A549 (cell line): ENCODE measurements around the gene ENTHD1. TPM values are rescaled to one million over a fixed set of nuclear protein-coding genes. Genes with fewer than 3 reads are reported as not detected.

Experiments used
- ATAC-seq, 2 experiments: fragments of 200-7000 bp in 1 of 2; fragments of >200 bp in 1 of 2; cut with Nextera tagmentation in 1 of 2; cut with Tn5 transposase in 1 of 2; 3 replicates each; pipeline versions ENCODE4 v1.8.0 to v1.9.1; 2018 to 2020; ENCODE audit warnings: mild to moderate bottlenecking in 1 of 2, moderate library complexity in 1 of 2
- CTCF ChIA-PET: fragments of 300-600 bp; sonication (Branson Sonifier 250); formaldehyde crosslinking; extraction: SDS; loops from one replicate; lab custom pipeline; 2021; ENCODE audit warnings: antibody characterized with exemption, inconsistent platforms; lab: Yijun Ruan, JAX
- POLR2A ChIA-PET: fragments of 350-600 bp; formaldehyde crosslinking; extraction: SDS; loops from one replicate; lab custom pipeline; 2021; ENCODE audit warnings: antibody characterized with exemption, inconsistent platforms; lab: Yijun Ruan, JAX
- DNase-seq, 2 experiments: peaks; one replicate each; pipeline versions ENCODE4 v3.0.0 to v3.0.0-alpha.2; 2011 to 2016; ENCODE audit warnings: low read depth in 1 of 2, low spot score in 1 of 2
- FAIRE-seq: peaks from 2 replicates; lab custom pipeline; 2011; peaks lifted over from hg19 to GRCh38; lab: Jason Lieb, UNC
- H3K27ac ChIP-seq, 2 experiments: fragments of >200 bp; sonication (Bioruptor Twin); formaldehyde crosslinking; 3 replicates each; pipeline ENCODE4 v1.5.1; 2016 to 2017
- H3K4me1 ChIP-seq: fragments of >200 bp; sonication (Bioruptor Twin); formaldehyde crosslinking; 3 replicates; pipeline ENCODE4 v1.6.1; 2016
- H3K4me2 ChIP-seq: fragments of >200 bp; sonication (Bioruptor Twin); formaldehyde crosslinking; 3 replicates; pipeline ENCODE4 v1.6.1; 2016
- H3K4me3 ChIP-seq: fragments of >200 bp; sonication (Bioruptor Twin); formaldehyde crosslinking; 3 replicates; pipeline ENCODE4 v1.5.1; 2016
- H3K9me3 ChIP-seq: fragments of >200 bp; sonication (Bioruptor Twin); formaldehyde crosslinking; 3 replicates; pipeline ENCODE4 v1.6.1; 2016
- BHLHE40 ChIP-seq: IDR thresholded peaks from 2 replicates; pipeline ENCODE4 v1.6.1; 2012; ENCODE audit warnings: low read depth, low read length, inconsistent platforms
- E2F6 ChIP-seq: IDR thresholded peaks from 2 replicates; pipeline ENCODE4 v1.6.1; 2012; ENCODE audit warnings: low read depth, borderline replicate concordance
- FOXS1 ChIP-seq: fragments of 250-450 bp; sonication (Bioruptor Pico); IDR thresholded peaks from 2 replicates; pipeline ENCODE4 v1.5.0; 2020; ENCODE audit warnings: mild to moderate bottlenecking, moderate library complexity
- GATA3 ChIP-seq: IDR thresholded peaks from 2 replicates; pipeline ENCODE4 v1.6.1; 2012; ENCODE audit warnings: borderline replicate concordance
- HOXA7 ChIP-seq: fragments of 250-450 bp; sonication (Bioruptor Pico); IDR thresholded peaks from 2 replicates; pipeline ENCODE4 v1.5.0; 2020; ENCODE audit warnings: mild to moderate bottlenecking, moderate library complexity
- MAFK ChIP-seq: fragments of 450-650 bp; IDR thresholded peaks from 2 replicates; pipeline ENCODE4 v1.6.1; 2014; ENCODE audit not compliant: partially characterized antibody
- MAX ChIP-seq: IDR thresholded peaks from 2 replicates; pipeline ENCODE4 v1.6.1; 2012
- MAZ ChIP-seq: fragments of 150-350 bp; IDR thresholded peaks from 2 replicates; pipeline ENCODE4 v1.6.1; 2014; ENCODE audit warnings: antibody characterized with exemption, low read depth, low read length, borderline replicate concordance
- PBX3 ChIP-seq: IDR thresholded peaks from 2 replicates; pipeline ENCODE4 v1.6.1; 2012
- POLR2AphosphoS2 ChIP-seq: conservative IDR thresholded peaks from 2 replicates; pipeline ENCODE4 v1.6.1; 2012; ENCODE audit warnings: low read length, improper control_type of control experiment, inconsistent platforms
- RARB ChIP-seq: fragments of 250-450 bp; sonication (Bioruptor Pico); IDR thresholded peaks from 2 replicates; pipeline ENCODE4 v1.8.0; 2021; ENCODE audit warnings: mild to moderate bottlenecking, moderate library complexity
- RFX5 ChIP-seq: fragments of 450-650 bp; IDR thresholded peaks from 2 replicates; pipeline ENCODE4 v1.7.1; 2014; ENCODE audit warnings: antibody characterized with exemption, mild to moderate bottlenecking, moderate library complexity
- SMC3 ChIP-seq: fragments of >200 bp; sonication (Bioruptor Twin); formaldehyde crosslinking; IDR thresholded peaks from 3 replicates; pipeline ENCODE4 v1.6.1; 2018; ENCODE audit warnings: inconsistent platforms
- ZC3H11A ChIP-seq: fragments of 450-650 bp; IDR thresholded peaks from 2 replicates; pipeline ENCODE4 v1.6.1; 2014; ENCODE audit warnings: antibody characterized with exemption, mild to moderate bottlenecking
- WGBS: methylation state at CpG from one replicate; pipeline ENCODE4 v1.1.6; 2017; ENCODE audit errors: missing lambda C conversion rate; 5-methylcytosine and 5-hydroxymethylcytosine counted together
- polyA plus RNA-seq, 4 experiments: library from polyadenylated mRNA; depleted of rRNA in 3 of 4; stranded (reverse); fragments of >200 nt; fragmentation: RNase III in 1 of 4; extraction: RNeasy Plus Mini Kit Qiagen cat#74134 plus additional on column Dnase treatment in 1 of 4; gene quantifications; 2 replicates in 3 of 4; 3 replicates in 1 of 4; pipeline ENCODE4 v1.2.3, GENCODE V29; 2011 to 2017
- TF ChIP-seq, protein P1 (sequence below): fragments of >200 bp; sonication (Bioruptor Twin); formaldehyde crosslinking; IDR thresholded peaks from 3 replicates; pipeline ENCODE4 v1.6.1; 2016
- TF ChIP-seq, protein P2 (sequence below): fragments of 150-350 bp; IDR thresholded peaks from 2 replicates; pipeline ENCODE4 v1.6.1; 2014; ENCODE audit warnings: low read depth, mild to moderate bottlenecking, low read length

Gene ENTHD1
- polyA plus RNA-seq, 2 of the 4 experiments (the other 2 are of a cell fraction), result not detected

DNA sequence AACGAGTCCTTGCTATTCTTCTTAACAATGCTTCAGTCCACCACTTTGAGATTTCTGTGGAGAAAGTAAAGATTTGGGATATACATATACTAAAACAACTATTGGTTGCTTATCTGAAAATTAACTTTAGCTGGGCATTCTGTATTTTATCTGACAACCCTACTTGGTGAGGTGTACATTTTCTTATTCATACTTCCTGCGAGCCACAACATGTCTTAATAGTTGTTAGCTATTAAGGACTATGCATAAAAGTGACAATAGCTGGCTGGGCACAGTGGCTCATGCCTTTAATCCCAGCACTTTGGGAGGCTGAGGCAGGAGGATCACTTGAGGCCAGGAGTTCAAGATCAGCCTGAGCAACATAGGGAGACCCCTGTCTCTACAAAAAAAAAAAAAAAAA is 38.6 kb upstream of the ENTHD1 start:
- TF ChIP-seq RFX5 (no peak), MAX (no peak), ZC3H11A (no peak), HOXA7 (CRISPR knock-in tag) (no peak)
- ATAC-seq, result no peak
- Histone ChIP-seq H3K4me1 (no peaks in the 10 kb centered on the region), H3K4me2 (no peak overlapping the region), H3K4me3 (no peak overlapping the region), H3K9me3 (no peaks in the 10 kb centered on the region), H3K27ac (no peak overlapping the region)
- FAIRE-seq, result no peak
- DNase-seq, result no peak
- 1% methylated on average over 2 of the region's 2 CpGs for WGBS
- ChIA-PET POLR2A (no interaction called here), CTCF (interaction anchor here (0.6 to 1.1 kb wide), 3 partner anchors 73 to 984 kb away, joined by 3 to 5 read pairs (median 4); no protein-coding TSS in a partner anchor)

DNA sequence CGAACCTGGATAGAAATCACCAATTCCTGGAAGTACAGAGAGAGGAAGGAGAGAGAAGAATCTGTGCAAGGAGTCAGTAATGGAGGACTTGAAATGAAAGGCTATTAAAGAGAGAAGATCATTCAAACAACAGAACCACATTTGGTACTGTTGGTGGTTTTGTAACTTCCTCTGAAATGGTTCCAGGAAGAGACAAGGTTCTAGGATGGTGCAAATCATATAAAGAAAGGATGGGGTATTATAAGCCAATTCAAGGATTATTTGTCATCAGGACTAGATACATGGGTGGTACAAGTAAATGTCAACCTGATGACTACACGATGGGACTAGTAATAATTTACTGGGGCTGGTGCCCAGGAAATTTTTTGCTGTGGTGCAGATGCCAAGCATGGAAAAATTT is 37.7 kb upstream of the ENTHD1 start:
- Histone ChIP-seq H3K4me2 (no peak overlapping the region), H3K4me1 (no peaks in the 10 kb centered on the region), H3K4me3 (no peak overlapping the region), H3K9me3 (no peaks in the 10 kb centered on the region), H3K27ac (no peak overlapping the region)
- ChIA-PET CTCF (no interaction called here), POLR2A (no interaction called here)
- DNase-seq (no peak), FAIRE-seq (no peak), ATAC-seq (no peak)
- TF ChIP-seq, protein P1, sequence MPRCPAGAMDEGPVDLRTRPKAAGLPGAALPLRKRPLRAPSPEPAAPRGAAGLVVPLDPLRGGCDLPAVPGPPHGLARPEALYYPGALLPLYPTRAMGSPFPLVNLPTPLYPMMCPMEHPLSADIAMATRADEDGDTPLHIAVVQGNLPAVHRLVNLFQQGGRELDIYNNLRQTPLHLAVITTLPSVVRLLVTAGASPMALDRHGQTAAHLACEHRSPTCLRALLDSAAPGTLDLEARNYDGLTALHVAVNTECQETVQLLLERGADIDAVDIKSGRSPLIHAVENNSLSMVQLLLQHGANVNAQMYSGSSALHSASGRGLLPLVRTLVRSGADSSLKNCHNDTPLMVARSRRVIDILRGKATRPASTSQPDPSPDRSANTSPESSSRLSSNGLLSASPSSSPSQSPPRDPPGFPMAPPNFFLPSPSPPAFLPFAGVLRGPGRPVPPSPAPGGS, result no peak
- TF ChIP-seq MAFK, result no peak
- 0% methylated on average over 2 of the region's 2 CpGs for WGBS

- Histone ChIP-seq H3K9me3 (no peaks in the 10 kb centered on the region), H3K4me3 (no peak overlapping the region), H3K4me2 (no peak overlapping the region), H3K4me1 (no peaks in the 10 kb centered on the region), H3K27ac (no peak overlapping the region)
- WGBS, result 37% methylated on average over 4 of the region's 4 CpGs
- FAIRE-seq (no peak), ATAC-seq (no peak), DNase-seq (no peak)
- CTCF ChIA-PET, result interaction anchor here (1.1 kb wide), 1 partner anchor 96 kb away, joined by 3 read pairs; no protein-coding TSS in a partner anchor
- no peak for TF ChIP-seq RFX5
- TF ChIP-seq, protein P2, sequence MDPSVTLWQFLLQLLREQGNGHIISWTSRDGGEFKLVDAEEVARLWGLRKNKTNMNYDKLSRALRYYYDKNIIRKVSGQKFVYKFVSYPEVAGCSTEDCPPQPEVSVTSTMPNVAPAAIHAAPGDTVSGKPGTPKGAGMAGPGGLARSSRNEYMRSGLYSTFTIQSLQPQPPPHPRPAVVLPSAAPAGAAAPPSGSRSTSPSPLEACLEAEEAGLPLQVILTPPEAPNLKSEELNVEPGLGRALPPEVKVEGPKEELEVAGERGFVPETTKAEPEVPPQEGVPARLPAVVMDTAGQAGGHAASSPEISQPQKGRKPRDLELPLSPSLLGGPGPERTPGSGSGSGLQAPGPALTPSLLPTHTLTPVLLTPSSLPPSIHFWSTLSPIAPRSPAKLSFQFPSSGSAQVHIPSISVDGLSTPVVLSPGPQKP, result no peak
- TF ChIP-seq POLR2AphosphoS2, result no peak
- TF ChIP-seq E2F6, result no peak
- no peak for TF ChIP-seq PBX3
- POLR2A ChIA-PET, result no interaction called here
Observed at GRCh38 chr22:39928536-39929520, 35.3 kb upstream of the ENTHD1 start.

GRCh38 chr22:39927544-39927943 is 34.0 kb upstream of the ENTHD1 start:
- 57% methylated on average over 7 of the region's 7 CpGs for WGBS
- Histone ChIP-seq H3K27ac (no peak overlapping the region), H3K9me3 (no peaks in the 10 kb centered on the region), H3K4me3 (no peak overlapping the region), H3K4me1 (no peaks in the 10 kb centered on the region), H3K4me2 (no peak overlapping the region)
- FAIRE-seq, result no peak
- TF ChIP-seq HOXA7 (CRISPR knock-in tag) (no peak), SMC3 (no peak), FOXS1 (CRISPR knock-in tag) (no peak), MAZ (no peak), BHLHE40 (no peak), RFX5 (no peak), POLR2AphosphoS2 (no peak), RARB (no peak), GATA3 (no peak)
- ATAC-seq, result no peak
- CTCF ChIA-PET, result interaction anchor here (1.1 kb wide), 1 partner anchor 98 kb away, joined by 3 read pairs; no protein-coding TSS in a partner anchor
- POLR2A ChIA-PET, result no interaction called here
- DNase-seq, result no peak
